Neuronal stem cell (in vitro differentiated cells): ENCODE data around the gene FEZ2.

Source experiments
- DNase-seq: peaks from one replicate; pipeline ENCODE4 v3.0.0-alpha.2; 2013; ENCODE audit warnings: low spot score
- H2AFZ ChIP-seq: one replicate; pipeline ENCODE4 v1.6.1; 2013; ENCODE audit warnings: mild to moderate bottlenecking, low read length, inconsistent platforms
- H2AK5ac ChIP-seq: 2 replicates; pipeline ENCODE4 v1.6.1; 2013; ENCODE audit warnings: low read depth, mild to moderate bottlenecking, inconsistent platforms, low read length, moderate library complexity, mixed read lengths
- H2BK120ac ChIP-seq: 2 replicates; pipeline ENCODE4 v1.6.1; 2013; ENCODE audit warnings: low read depth, mild to moderate bottlenecking, inconsistent platforms, low read length, moderate library complexity, mixed read lengths
- H2BK12ac ChIP-seq: one replicate; pipeline ENCODE4 v1.6.1; 2013; ENCODE audit warnings: low read length, inconsistent platforms
- H2BK15ac ChIP-seq: 2 replicates; pipeline ENCODE4 v1.6.1; 2013; ENCODE audit warnings: mild to moderate bottlenecking, low read length, inconsistent platforms, mixed read lengths
- H2BK5ac ChIP-seq: one replicate; pipeline ENCODE4 v1.6.1; 2013; ENCODE audit warnings: inconsistent platforms, mild to moderate bottlenecking, low read length, moderate library complexity
- H3K14ac ChIP-seq: one replicate; pipeline ENCODE4 v1.6.1; 2013; ENCODE audit warnings: low read length, inconsistent platforms
- H3K18ac ChIP-seq: 2 replicates; pipeline ENCODE4 v1.6.1; 2013; ENCODE audit warnings: low read length, inconsistent platforms
- H3K23ac ChIP-seq: 2 replicates; pipeline ENCODE4 v1.6.1; 2013; ENCODE audit warnings: low read depth, mild to moderate bottlenecking, mixed read lengths, low read length, inconsistent platforms; ENCODE audit not compliant: poor library complexity
- H3K27ac ChIP-seq: replicated peaks from 3 replicates; pipeline ENCODE4 v1.5.1; 2013; ENCODE audit warnings: low read length, inconsistent platforms
- H3K27me3 ChIP-seq, 3 experiments: 2 replicates each; pipeline ENCODE4 v1.6.1; 2013; ENCODE audit warnings: low read length in 3 of 3, mild to moderate bottlenecking in 2 of 3, inconsistent platforms in 1 of 3, low read depth in 1 of 3, mixed read lengths in 1 of 3, moderate library complexity in 1 of 3; ENCODE audit not compliant: control insufficient read depth in 3 of 3, insufficient read depth in 3 of 3
- H3K36me3 ChIP-seq, 2 donors: replicated peaks in 1 of 2; 2 replicates each; pipeline ENCODE4 v1.6.1; 2013; ENCODE audit warnings: low read length in 2 of 2; ENCODE audit not compliant: control insufficient read depth in 2 of 2, insufficient read depth in 2 of 2
- H3K4ac ChIP-seq: 2 replicates; pipeline ENCODE4 v1.6.1; 2013; ENCODE audit warnings: inconsistent platforms, mild to moderate bottlenecking, low read length, moderate library complexity
- H3K4me1 ChIP-seq, 2 donors: 1 replicate in 1 of 2; 2 replicates in 1 of 2; pipeline ENCODE4 v1.6.1; 2013; ENCODE audit warnings: low read length in 2 of 2, low read depth in 1 of 2; ENCODE audit not compliant: control insufficient read depth in 2 of 2, insufficient read depth in 1 of 2
- H3K4me2 ChIP-seq: one replicate; pipeline ENCODE4 v1.6.1; 2013; ENCODE audit warnings: mild to moderate bottlenecking, low read length, inconsistent platforms; ENCODE audit not compliant: insufficient read depth, poor library complexity, severe bottlenecking
- H3K4me3 ChIP-seq, 2 donors: 2 replicates each; pipeline ENCODE4 v1.5.1; 2013; ENCODE audit warnings: low read length in 2 of 2, mild to moderate bottlenecking in 2 of 2, inconsistent platforms in 1 of 2, moderate library complexity in 1 of 2
- H3K79me1 ChIP-seq: one replicate; pipeline ENCODE4 v1.6.1; 2013; ENCODE audit warnings: low read depth, mild to moderate bottlenecking, inconsistent platforms, low read length, moderate library complexity
- H3K9ac ChIP-seq: one replicate; pipeline ENCODE4 v1.6.1; 2013; ENCODE audit warnings: mild to moderate bottlenecking, low read depth, low read length, inconsistent platforms; ENCODE audit not compliant: poor library complexity
- H3K9me3 ChIP-seq, 2 donors: replicated peaks in 1 of 2; 2 replicates each; pipeline versions ENCODE3 to v1.6.1; 2013; ENCODE audit warnings: low read length in 2 of 2, mild to moderate bottlenecking in 2 of 2, inconsistent platforms in 1 of 2, low read depth in 1 of 2, mixed read lengths in 1 of 2, moderate library complexity in 1 of 2; ENCODE audit not compliant: control insufficient read depth in 2 of 2, insufficient read depth in 1 of 2
- H4K8ac ChIP-seq: one replicate; pipeline ENCODE4 v1.6.1; 2013; ENCODE audit warnings: low read depth, mild to moderate bottlenecking, inconsistent platforms, low read length, moderate library complexity
- H4K91ac ChIP-seq: one replicate; pipeline ENCODE4 v1.6.1; 2013; ENCODE audit warnings: low read length, low read depth, mild to moderate bottlenecking, inconsistent platforms; ENCODE audit not compliant: poor library complexity
- WGBS, 2 donors: extraction: QIAGEN DNeasy Blood & Tissue Kit; methylation state at CpG; one replicate each; pipeline ENCODE4 v1.1.7; 2013; ENCODE audit warnings: missing lambda C conversion rate in 2 of 2, mixed read lengths in 1 of 2; ENCODE audit not compliant: insufficient read length in 2 of 2, insufficient replicate concordance in 1 of 2; ENCODE audit errors: extremely low coverage in 2 of 2; 5-methylcytosine and 5-hydroxymethylcytosine counted together

The FEZ2 gene

DNA sequence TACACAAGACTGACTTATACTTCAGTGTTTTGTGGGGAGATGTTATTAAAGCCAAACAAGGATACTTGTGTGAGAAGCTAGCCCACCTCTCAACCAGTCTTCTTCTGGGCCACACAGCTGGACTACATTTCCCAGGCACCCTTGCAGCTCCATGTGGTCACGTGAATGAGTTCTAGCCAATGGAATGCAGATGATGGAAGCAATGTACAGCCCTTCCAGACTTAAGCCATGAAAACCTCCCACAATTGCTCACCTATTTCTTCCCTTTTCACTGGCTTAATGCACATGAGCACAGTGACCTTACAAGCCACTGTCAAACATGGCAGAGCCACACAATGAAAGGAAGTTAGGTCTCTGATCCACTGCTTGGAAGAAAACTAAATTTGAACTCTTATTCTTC is 20.4 kb upstream of the FEZ2 start:
- peaks cover 0 to 2% of the 10 kb centered on the region in 2 donors for H3K4me1 ChIP-seq
- no peaks in the 10 kb centered on the region for H3K9me3 ChIP-seq
- WGBS, 2 donors: no CpG with 5 or more reads among the region's 1 CpG
- H3K79me1 ChIP-seq: no peaks in the 10 kb centered on the region
- no peak overlapping the region for H2BK15ac ChIP-seq
- no peak overlapping the region for H3K4me3 ChIP-seq
- peak overlapping the region; percentile 73 for H2AFZ ChIP-seq
- no peak overlapping the region for H2BK12ac ChIP-seq
- no peak overlapping the region for H4K91ac ChIP-seq
- no peak overlapping the region for H2AK5ac ChIP-seq
- DNase-seq: peak; percentile 67
- H3K27me3 ChIP-seq: no peaks in the 10 kb centered on the region
- no peak overlapping the region for H3K27ac ChIP-seq
- H2BK120ac ChIP-seq: no peak overlapping the region
- H3K4ac ChIP-seq: no peak overlapping the region
- H4K8ac ChIP-seq: no peak overlapping the region
- H3K36me3 ChIP-seq: no peaks in the 10 kb centered on the region
- no peak overlapping the region for H3K9ac ChIP-seq
- H3K23ac ChIP-seq: no peak overlapping the region
- H3K14ac ChIP-seq: no peak overlapping the region
- H3K18ac ChIP-seq: no peak overlapping the region
- H3K4me2 ChIP-seq: no peak overlapping the region
- H2BK5ac ChIP-seq: no peak overlapping the region

DNA sequence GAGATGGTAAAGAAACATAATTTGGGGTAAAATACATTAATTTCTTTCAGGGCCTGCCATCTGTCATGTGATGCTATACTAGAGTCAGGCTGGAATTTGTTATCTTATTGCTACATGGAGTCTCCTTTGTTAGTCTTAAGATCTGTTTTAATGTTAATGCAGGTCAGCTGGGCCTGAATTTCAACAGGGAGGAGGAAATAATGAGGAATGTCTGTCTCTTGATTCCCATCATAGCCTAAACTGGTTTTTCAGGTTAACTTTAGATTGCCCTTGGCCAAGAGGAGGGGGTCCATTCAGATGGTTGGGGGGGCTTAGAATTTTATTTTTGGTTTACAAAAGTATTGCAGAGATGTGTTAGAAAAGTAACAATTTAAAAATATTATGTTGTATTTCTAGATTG is 19.0 kb upstream of the FEZ2 start:
- H2AFZ ChIP-seq: peak overlapping the region; percentile 37
- H2AK5ac ChIP-seq: no peak overlapping the region
- H3K4me2 ChIP-seq: no peak overlapping the region
- H3K18ac ChIP-seq: no peak overlapping the region
- no peak overlapping the region for H3K14ac ChIP-seq
- peaks cover 0 to 2% of the 10 kb centered on the region in 2 donors for H3K4me1 ChIP-seq
- no peak overlapping the region for H3K27ac ChIP-seq
- no peaks in the 10 kb centered on the region for H3K36me3 ChIP-seq
- no peak overlapping the region for H2BK5ac ChIP-seq
- no peak overlapping the region for H3K9ac ChIP-seq
- no peak overlapping the region for H3K23ac ChIP-seq
- no peak overlapping the region for H2BK120ac ChIP-seq
- no peak overlapping the region for H3K4me3 ChIP-seq
- no peaks in the 10 kb centered on the region for H3K79me1 ChIP-seq
- no peak overlapping the region for H4K91ac ChIP-seq
- H2BK15ac ChIP-seq: no peak overlapping the region
- H3K9me3 ChIP-seq: no peaks in the 10 kb centered on the region
- peaks cover 0 to 3% (median 0%) of the 10 kb centered on the region in 3 experiments for H3K27me3 ChIP-seq
- H2BK12ac ChIP-seq: no peak overlapping the region
- no peak for DNase-seq
- H3K4ac ChIP-seq: no peak overlapping the region
- no peak overlapping the region for H4K8ac ChIP-seq

- H3K14ac ChIP-seq: no peak overlapping the region
- no peaks in the 10 kb centered on the region for H3K79me1 ChIP-seq
- no peak overlapping the region for H3K18ac ChIP-seq
- no peak overlapping the region for H3K23ac ChIP-seq
- H3K27ac ChIP-seq: no peak overlapping the region
- H2BK120ac ChIP-seq: no peak overlapping the region
- H3K4me1 ChIP-seq: peaks cover 0 to 2% of the 10 kb centered on the region in 2 donors
- no peak overlapping the region for H2AK5ac ChIP-seq
- no peak overlapping the region for H3K4me2 ChIP-seq
- H2AFZ ChIP-seq: no peak overlapping the region
- no peak overlapping the region for H3K9ac ChIP-seq
- no peak overlapping the region for H2BK15ac ChIP-seq
- no peaks in the 10 kb centered on the region for H3K9me3 ChIP-seq
- no peaks in the 10 kb centered on the region for H3K36me3 ChIP-seq
- H4K8ac ChIP-seq: no peak overlapping the region
- WGBS, 2 donors: no CpG with 5 or more reads among the region's 6 CpGs
- no peak for DNase-seq
- H2BK5ac ChIP-seq: no peak overlapping the region
- H4K91ac ChIP-seq: no peak overlapping the region
- no peak overlapping the region for H3K4me3 ChIP-seq
- no peak overlapping the region for H3K4ac ChIP-seq
- no peak overlapping the region for H2BK12ac ChIP-seq
- peaks cover 0 to 3% (median 0%) of the 10 kb centered on the region in 3 experiments for H3K27me3 ChIP-seq
Measured at GRCh38 chr2:36615222-36615621, 17.3 kb upstream of the FEZ2 start.

GRCh38 chr2:36613801-36614200 is 15.8 kb upstream of the FEZ2 start:
- Histone ChIP-seq H3K9me3 (no peaks in the 10 kb centered on the region), H3K4me2 (no peak overlapping the region), H3K27me3 (peaks cover 0 to 3% (median 0%) of the 10 kb centered on the region in 3 experiments), H4K91ac (no peak overlapping the region), H3K4me3 (no peak overlapping the region), H3K23ac (no peak overlapping the region), H3K36me3 (no peaks in the 10 kb centered on the region), H3K9ac (no peak overlapping the region), H3K4me1 (peaks cover 0 to 2% of the 10 kb centered on the region in 2 donors), H2BK12ac (no peak overlapping the region), H3K4ac (no peak overlapping the region), H2AK5ac (no peak overlapping the region), H2BK15ac (no peak overlapping the region), H3K27ac (no peak overlapping the region), H3K14ac (no peak overlapping the region), H3K79me1 (no peaks in the 10 kb centered on the region), H3K18ac (no peak overlapping the region), H4K8ac (no peak overlapping the region), H2BK5ac (no peak overlapping the region), H2AFZ (no peak overlapping the region), H2BK120ac (no peak overlapping the region)
- no peak for DNase-seq
- WGBS, 2 donors: no CpG with 5 or more reads among the region's 1 CpG
